PC-3 (cell line): ENCODE results near the gene CCDC136. TPM values are rescaled to one million over a fixed set of nuclear protein-coding genes. Genes with fewer than 3 reads are reported as not detected.

Experiments
- ATAC-seq: fragments of 200-7000 bp; cut with Tn5 transposase; 2 replicates; pipeline ENCODE4 v1.9.1; 2020; ENCODE audit warnings: mild to moderate bottlenecking, moderate library complexity
- BruUV-seq: library from RNA; stranded (reverse); fragments of 400-500 nt; replicated peaks from 2 replicates; lab custom pipeline; 2021; lab: Mats Ljungman, UMichigan
- CTCF ChIA-PET: fragments of 300-600 bp; sonication (Branson Sonifier 250); formaldehyde crosslinking; loops from one replicate; lab custom pipeline; 2022; ENCODE audit warnings: antibody characterized with exemption; lab: Charles Lee
- POLR2A ChIA-PET: fragments of 300-600 bp; sonication (Branson Sonifier 250); formaldehyde crosslinking; loops from one replicate; lab custom pipeline; 2022; ENCODE audit warnings: antibody characterized with exemption; ENCODE audit not compliant: unreplicated experiment; lab: Charles Lee
- DNase-seq: peaks from one replicate; pipeline ENCODE4 v3.0.0-alpha.2; 2015
- H2AFZ ChIP-seq: fragments of 300-600 bp; sonication (generic); 2 replicates; pipeline ENCODE4 v1.6.0; 2016; ENCODE audit warnings: antibody characterized with exemption, low read length
- H3F3A ChIP-seq: fragments of 300-600 bp; sonication (generic); one replicate; pipeline ENCODE4 v1.6.0; 2017; ENCODE audit warnings: antibody characterized with exemption, low read length, control low read depth, mild to moderate bottlenecking; ENCODE audit not compliant: unreplicated experiment
- H3K27ac ChIP-seq: fragments of 300-600 bp; sonication (generic); 2 replicates; pipeline ENCODE4 v1.5.1; 2016; ENCODE audit warnings: mild to moderate bottlenecking, low read length
- H3K27me3 ChIP-seq: fragments of 300-600 bp; sonication (generic); 2 replicates; pipeline ENCODE4 v1.6.1; 2016; ENCODE audit warnings: low read length, mixed read lengths
- H3K36me3 ChIP-seq: fragments of 300-600 bp; sonication (generic); 2 replicates; pipeline ENCODE4 v1.6.1; 2016; ENCODE audit warnings: low read depth, mixed run types, low read length, mixed read lengths
- H3K4me1 ChIP-seq: fragments of 300-600 bp; sonication (generic); 2 replicates; pipeline ENCODE4 v1.5.1; 2016; ENCODE audit warnings: low read length; ENCODE audit not compliant: insufficient read depth
- H3K4me2 ChIP-seq: fragments of 300-600 bp; sonication (generic); 2 replicates; pipeline ENCODE4 v1.6.0; 2016; ENCODE audit warnings: low read length
- H3K4me3 ChIP-seq: fragments of 300-600 bp; sonication (generic); 2 replicates; pipeline ENCODE4 v1.5.1; 2016; ENCODE audit warnings: mild to moderate bottlenecking, low read length, mixed read lengths
- H3K79me2 ChIP-seq: fragments of 300-600 bp; sonication (generic); 2 replicates; pipeline ENCODE4 v1.6.1; 2017; ENCODE audit warnings: low read length, mixed read lengths
- H3K9ac ChIP-seq: fragments of 300-600 bp; sonication (generic); 2 replicates; pipeline ENCODE4 v1.6.0; 2016; ENCODE audit warnings: mild to moderate bottlenecking, low read length
- H3K9me2 ChIP-seq: fragments of 300-600 bp; sonication (generic); replicated peaks from 2 replicates; pipeline ENCODE4 v1.6.1; 2016; ENCODE audit warnings: mixed run types, low read length, mixed read lengths
- H3K9me3 ChIP-seq: fragments of 300-600 bp; sonication (generic); 2 replicates; pipeline ENCODE4 v1.6.1; 2016; ENCODE audit warnings: low read length, mixed read lengths
- H4K20me1 ChIP-seq: fragments of 300-600 bp; sonication (generic); 2 replicates; pipeline ENCODE4 v1.6.1; 2016; ENCODE audit warnings: low read length, mixed read lengths
- CTCF ChIP-seq: fragments of 300-600 bp; sonication (generic); conservative IDR thresholded peaks from 2 replicates; pipeline ENCODE4 v1.5.1; 2017; ENCODE audit warnings: antibody characterized with exemption, low read depth, mild to moderate bottlenecking, low read length
- EZH2 ChIP-seq: fragments of 300-600 bp; sonication (generic); IDR thresholded peaks from one replicate; pipeline ENCODE4 v1.6.1; 2017; ENCODE audit warnings: antibody characterized with exemption, mild to moderate bottlenecking, low read length; ENCODE audit not compliant: unreplicated experiment
- EZH2phosphoT487 ChIP-seq: fragments of 300-600 bp; sonication (generic); IDR thresholded peaks from 2 replicates; pipeline ENCODE4 v1.6.1; 2018; ENCODE audit warnings: mild to moderate bottlenecking, antibody characterized with exemption, low read length, borderline replicate concordance
- intact Hi-C: fragments of 100-400 bp; cut with micrococcal nuclease; formaldehyde crosslinking; loops from 2 replicates; pipeline ENCODE4 v1.9.0; 2023
- total RNA-seq: library from RNA; depleted of rRNA; stranded (reverse); fragments of >200 nt; gene quantifications from 2 replicates; pipeline ENCODE4 v1.2.3, GENCODE V29; 2014

The CCDC136 gene
- total RNA-seq, 1 experiment from 2014 or later, result 10.5 TPM

DNA sequence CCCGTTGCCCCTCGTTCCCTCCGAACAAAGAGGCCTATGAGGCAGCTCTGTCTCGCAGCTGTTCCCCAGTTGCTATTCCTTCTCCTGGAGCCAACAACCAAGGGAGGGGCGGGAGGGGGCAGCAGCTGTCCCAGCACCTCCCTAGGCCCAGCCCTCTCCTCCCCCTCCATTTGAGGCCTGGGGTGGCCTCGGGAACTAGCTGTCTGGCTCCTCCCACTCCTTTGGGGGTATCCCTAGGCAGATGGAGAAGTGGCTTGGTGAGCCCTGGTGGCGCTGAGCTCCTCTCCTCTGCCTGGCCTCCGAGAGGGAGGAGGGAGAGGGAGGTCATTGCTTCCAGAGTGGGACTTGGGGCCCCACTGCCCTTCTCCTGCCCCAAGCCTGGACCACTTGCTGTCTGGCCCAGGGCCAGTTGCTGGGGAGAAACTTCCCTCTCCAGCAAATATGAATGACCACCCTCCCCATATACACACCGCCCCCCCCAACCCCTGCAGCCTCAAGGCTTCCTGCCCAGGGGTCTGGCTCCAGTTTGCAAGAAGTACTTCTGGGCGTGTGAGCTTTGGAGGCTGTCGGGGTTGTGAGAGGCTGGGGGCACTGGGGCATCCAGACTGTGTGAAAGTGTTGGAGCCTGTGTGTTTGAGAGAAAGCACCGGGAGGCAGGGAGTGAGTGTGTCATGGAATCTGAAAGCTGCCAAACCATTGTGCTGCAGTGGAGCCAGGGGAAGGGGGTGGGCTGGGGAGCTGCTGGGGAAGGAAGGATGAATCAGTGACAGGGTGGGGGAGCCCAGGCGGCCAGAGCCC is 41.6 kb downstream of the CCDC136 start:
- H3K27me3 ChIP-seq, result no peaks in the 10 kb centered on the region
- no peaks in the 10 kb centered on the region; the same call in 1 of the 2 replicates for H4K20me1 ChIP-seq
- H3K9me3 ChIP-seq, result no peaks in the 10 kb centered on the region
- peak overlapping the region; percentile 84 for H3K4me3 ChIP-seq
- intact Hi-C loops, result no loop called here
- peaks cover 44% of the 10 kb centered on the region for H3K4me1 ChIP-seq
- no peaks in the 10 kb centered on the region for H3F3A ChIP-seq
- DNase-seq, result peak; percentile 64
- BruUV-seq, result no TSS peak
- peak overlapping the region; percentile 95 for H3K4me2 ChIP-seq
- POLR2A ChIA-PET, result interaction anchor here (0.5 to 0.6 kb wide), 2 partner anchors 30 to 48 kb away, joined by 3 read pairs; partner anchors contain the start of gene ATP6V1F
- peaks cover 7% of the 10 kb centered on the region; the same call in 1 of the 2 replicates for H3K36me3 ChIP-seq
- H3K79me2 ChIP-seq, result peaks cover 45% of the 10 kb centered on the region
- 0 out of 2 replicates have a peak overlapping the region, but pooled peaks have one; percentile 25 for H3K9ac ChIP-seq
- CTCF ChIA-PET, result interaction anchor here (1.4 kb wide), 1 partner anchor 50 kb away, joined by 3 read pairs; no protein-coding TSS in a partner anchor
- no peaks in the 10 kb centered on the region for H3K9me2 ChIP-seq
- no peak overlapping the region for H2AFZ ChIP-seq
- peak overlapping the region; percentile 64 for H3K27ac ChIP-seq
- ATAC-seq, result peak; percentile 43
- TF ChIP-seq EZH2phosphoT487 (no peak), EZH2 (no peak), CTCF (no peak)

DNA sequence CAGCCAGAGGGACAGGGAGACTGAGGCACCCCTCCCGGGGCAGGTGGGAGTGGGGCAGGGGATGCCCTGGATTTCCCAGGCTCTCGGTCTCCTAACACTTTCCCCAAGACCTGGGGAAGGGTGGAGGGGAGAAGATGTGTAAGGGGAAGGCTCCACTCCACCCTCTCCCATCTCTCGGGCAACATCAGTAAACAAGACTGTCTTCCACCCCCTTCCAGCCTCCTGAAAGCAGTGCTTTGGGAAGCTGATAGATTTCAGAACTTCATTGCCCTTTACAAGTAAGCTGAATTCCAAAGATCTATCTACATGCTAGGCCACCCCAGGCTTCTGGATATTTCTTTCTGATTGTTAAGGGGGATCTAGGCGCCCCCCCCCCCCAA is 42.2 kb downstream of the CCDC136 start:
- DNase-seq (peak; percentile 21), ATAC-seq (no peak)
- H3F3A ChIP-seq, result no peaks in the 10 kb centered on the region
- H3K79me2 ChIP-seq, result peaks cover 45% of the 10 kb centered on the region
- H3K4me2 ChIP-seq, result peak overlapping the region; percentile 95
- no peaks in the 10 kb centered on the region; the same call in 1 of the 2 replicates for H4K20me1 ChIP-seq
- ChIA-PET CTCF (interaction anchor here (1.4 kb wide), 1 partner anchor 50 kb away, joined by 3 read pairs; no protein-coding TSS in a partner anchor), POLR2A (interaction anchor here (0.6 kb wide), 1 partner anchor 49 kb away, joined by 3 read pairs; no protein-coding TSS in a partner anchor)
- no peaks in the 10 kb centered on the region for H3K27me3 ChIP-seq
- peak overlapping the region; percentile 64 for H3K27ac ChIP-seq
- TF ChIP-seq EZH2phosphoT487 (no peak), CTCF (no peak), EZH2 (no peak)
- H3K4me3 ChIP-seq, result peak overlapping the region; percentile 84
- no TSS peak for BruUV-seq
- no peaks in the 10 kb centered on the region for H3K9me3 ChIP-seq
- intact Hi-C loops, result no loop called here
- H2AFZ ChIP-seq, result no peak overlapping the region
- peaks cover 10% of the 10 kb centered on the region for H3K36me3 ChIP-seq
- H3K9me2 ChIP-seq, result no peaks in the 10 kb centered on the region
- no peak overlapping the region for H3K9ac ChIP-seq
- peaks cover 38% of the 10 kb centered on the region for H3K4me1 ChIP-seq
